Psoas muscle (tissue), 8 donors: ENCODE data around the gene EML4. TPM values are rescaled to one million over a fixed set of nuclear protein-coding genes. Genes with fewer than 3 reads are reported as not detected.

Experiments
- ATAC-seq, 4 donors: fragments of 200-7000 bp; cut with Tn5 transposase; one replicate each; pipeline ENCODE4 v1.9.1; 2020; ENCODE audit warnings: moderate library complexity in 3 of 4, mild to moderate bottlenecking in 2 of 4
- DNase-seq, 2 donors: peaks; one replicate each; pipeline ENCODE4 v3.0.0-alpha.2; 2020
- H3K27ac ChIP-seq: fragments of 200-600 bp; one replicate; pipeline ENCODE4 v1.8.0; 2022
- H3K27me3 ChIP-seq, 3 donors: fragments of 200-600 bp in 1 of 3; one replicate each; pipeline versions ENCODE4 v1.6.1 to v1.8.0; 2013 to 2022; ENCODE audit warnings: low read length in 2 of 3, mild to moderate bottlenecking in 2 of 3, moderate library complexity in 1 of 3; ENCODE audit not compliant: insufficient read depth in 3 of 3
- H3K36me3 ChIP-seq, 2 donors: fragments of 200-600 bp in 1 of 2; one replicate each; pipeline versions ENCODE4 v1.6.1 to v1.8.0; 2013 to 2022; ENCODE audit warnings: low read depth in 1 of 2, mild to moderate bottlenecking in 1 of 2, moderate library complexity in 1 of 2; ENCODE audit not compliant: insufficient read depth in 1 of 2
- H3K4me1 ChIP-seq: fragments of 200-600 bp; one replicate; pipeline ENCODE4 v1.8.0; 2022
- H3K4me3 ChIP-seq: fragments of 200-600 bp; one replicate; pipeline ENCODE4 v1.8.0; 2022; ENCODE audit warnings: mild to moderate bottlenecking
- H3K9me3 ChIP-seq: fragments of 200-600 bp; one replicate; pipeline ENCODE4 v1.8.0; 2022
- CTCF ChIP-seq: fragments of 200-600 bp; IDR thresholded peaks from one replicate; pipeline ENCODE4 v1.8.0; 2022; ENCODE audit warnings: antibody characterized with exemption
- WGBS, 3 donors: extraction: QIAGEN DNeasy Blood & Tissue Kit; methylation state at CpG; one replicate each; pipeline versions ENCODE4 v1.1.6 to v1.1.7; 2013; 5-methylcytosine and 5-hydroxymethylcytosine counted together
- intact Hi-C, 2 donors: fragments of 100-400 bp; cut with DNase I; formaldehyde crosslinking; loops; one replicate each; pipeline versions ENCODE4 v1.11.0 to v1.14.2; 2022
- polyA plus RNA-seq, 3 donors: library from polyadenylated mRNA; stranded (reverse); fragments of 200-250 nt; gene quantifications; one replicate each; pipeline ENCODE4 v1.2.3, GENCODE V29; 2013
- total RNA-seq, 4 donors: library from RNA; stranded (reverse); fragmentation: NEBNext Ultra II Directional in 2 of 4; extraction: Animal tissue kit (Norgen Biotek cat#: 25700) in 2 of 4; gene quantifications; one replicate each; pipeline versions ENCODE4 v1.2.1 to v1.2.4, GENCODE V29; 2021 to 2023
- donor health status: healthy with polysubstance abuse.
- donor health status: DM: no; HTN: no; CAD: no; lungs with moderate emphysema.
- donor health status: Bipolar disorder and iron deficiency.
- donor health status: healthy.
- donor health status: DM: yes; HTN: yes; CAD: no.
- donor health status: DM: no; HTN: no; CAD: no.
- donor health status: DM: no; HTN: no; CAD: no.
- donor health status: DM: yes; HTN: yes; CAD: no.

EML4 gene
- total and polyA plus RNA-seq, 7 donors, result 2.7 to 8.9 (median 5.0) TPM

GRCh38 chr2:42297322-42297936 lies 128.3 kb downstream of the EML4 start:
- no peak for TF ChIP-seq CTCF
- no peak overlapping the region for H3K4me3 ChIP-seq
- no peak overlapping the region for H3K27ac ChIP-seq
- ATAC-seq (no peak), DNase-seq (no peak)
- no peaks in the 10 kb centered on the region for H3K9me3 ChIP-seq
- H3K36me3 ChIP-seq, result peaks cover 0 to 30% of the 10 kb centered on the region in 2 donors
- WGBS, 3 donors, result 90 to 93% (median 92%) methylated on average over 2 of the region's 2 CpGs
- intact Hi-C loops, result no loop called here
- no peaks in the 10 kb centered on the region for H3K4me1 ChIP-seq
- H3K27me3 ChIP-seq, result no peaks in the 10 kb centered on the region

DNA sequence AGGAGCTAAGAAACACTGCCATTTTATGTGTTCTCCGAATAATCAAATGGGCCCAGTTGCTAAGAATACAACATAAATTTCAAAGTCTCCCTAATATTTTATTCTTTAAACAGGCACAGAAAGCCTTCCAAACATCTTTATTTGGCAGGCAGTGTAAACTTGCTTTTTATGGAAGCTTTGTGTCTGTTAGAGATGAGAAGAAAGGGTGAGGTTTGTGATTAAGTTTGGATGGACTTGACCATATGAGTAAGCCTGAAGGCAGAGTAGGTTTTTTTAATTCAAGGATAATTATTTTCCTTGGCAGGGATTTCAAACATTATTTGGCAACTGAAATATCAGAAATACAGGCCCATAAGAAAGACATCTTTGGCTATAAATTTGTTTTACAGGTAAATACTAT lies 129.0 kb downstream of the EML4 start:
- WGBS, 3 donors, result 42 to 90% (median 87%) methylated on average over 1 of the region's 1 CpG
- intact Hi-C loops, result no loop called here
- peaks cover 0 to 37% of the 10 kb centered on the region in 2 donors for H3K36me3 ChIP-seq
- H3K27me3 ChIP-seq, result no peaks in the 10 kb centered on the region
- no peak for TF ChIP-seq CTCF
- ATAC-seq (no peak), DNase-seq (no peak)
- no peak overlapping the region for H3K4me3 ChIP-seq
- no peaks in the 10 kb centered on the region for H3K4me1 ChIP-seq
- no peak overlapping the region for H3K27ac ChIP-seq
- no peaks in the 10 kb centered on the region for H3K9me3 ChIP-seq

DNA sequence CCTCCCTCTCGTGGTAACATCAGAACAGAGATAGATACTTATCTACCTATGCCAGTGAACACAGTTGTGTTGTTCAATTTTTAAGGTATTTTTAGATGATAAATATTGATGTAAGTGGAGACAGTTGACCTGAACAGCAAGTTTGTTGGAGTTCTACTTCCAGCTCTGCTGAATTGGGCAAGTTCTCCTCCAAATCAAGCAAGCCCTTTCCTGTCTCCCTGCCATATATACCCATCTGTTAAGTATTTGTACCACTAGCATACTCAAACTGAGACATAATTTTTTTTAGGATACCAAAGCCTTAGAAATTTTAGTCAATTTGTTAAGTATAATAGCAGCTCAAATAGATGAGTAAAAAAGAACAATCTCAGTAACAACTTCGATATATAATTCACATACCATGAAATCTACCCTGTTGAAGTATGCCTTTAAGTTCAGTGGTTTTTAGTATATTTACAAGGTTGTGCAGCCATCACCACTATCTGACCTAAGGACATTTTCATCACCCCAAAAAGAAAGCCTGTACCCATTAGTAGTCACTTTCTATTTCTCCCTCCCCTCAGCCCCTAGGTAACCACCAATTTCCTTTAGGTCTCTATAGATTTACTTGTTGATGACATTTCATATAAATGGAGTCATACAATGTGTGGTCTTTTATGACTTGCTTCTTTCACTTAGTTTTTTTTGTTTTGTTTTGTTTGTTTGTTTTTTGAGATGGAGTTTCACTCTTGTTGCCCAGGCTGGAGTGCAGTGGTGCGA lies 130.0 kb downstream of the EML4 start:
- 95 to 97% (median 97%) methylated on average over 3 of the region's 3 CpGs for WGBS, 3 donors
- H3K9me3 ChIP-seq, result no peaks in the 10 kb centered on the region
- intact Hi-C loops, result no loop called here

DNA sequence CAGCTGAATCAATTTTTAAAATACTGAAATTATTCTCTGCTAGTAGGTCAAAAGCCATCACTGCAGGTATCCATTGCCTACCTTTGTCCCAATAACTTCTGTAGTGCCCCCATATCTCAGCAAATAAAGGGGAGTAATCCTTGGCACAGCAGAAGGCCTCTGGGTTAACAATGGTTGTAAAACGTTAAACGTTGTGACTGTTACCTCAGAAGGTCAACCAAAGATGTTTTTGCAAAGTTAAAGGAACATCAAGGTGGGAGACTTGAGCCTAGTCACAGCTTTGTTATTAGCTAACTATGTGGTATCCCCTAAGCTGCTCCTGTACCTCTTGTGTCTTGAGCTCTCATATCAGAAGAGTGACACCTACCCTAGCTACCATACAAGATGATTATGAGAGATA lies 131.4 kb downstream of the EML4 start:
- TF ChIP-seq CTCF, result no peak
- H3K36me3 ChIP-seq, result peaks cover 0 to 37% of the 10 kb centered on the region in 2 donors
- H3K4me3 ChIP-seq, result no peak overlapping the region
- DNase-seq (no peak), ATAC-seq (no peak)
- H3K9me3 ChIP-seq, result no peaks in the 10 kb centered on the region
- intact Hi-C loops, result no loop called here
- WGBS, 3 donors, result 72 to 78% (median 73%) methylated on average over 2 of the region's 2 CpGs
- no peak overlapping the region for H3K27ac ChIP-seq
- H3K4me1 ChIP-seq, result no peaks in the 10 kb centered on the region
- no peaks in the 10 kb centered on the region for H3K27me3 ChIP-seq

More for the DNA sequence above, 130.0 kb downstream of the EML4 start:
- Histone ChIP-seq H3K27me3 (no peaks in the 10 kb centered on the region), H3K36me3 (peaks cover 0 to 48% of the 10 kb centered on the region in 2 donors), H3K4me1 (no peaks in the 10 kb centered on the region), H3K4me3 (no peak overlapping the region), H3K27ac (no peak overlapping the region)
- no peak for ATAC-seq
- TF ChIP-seq CTCF, result no peak
- DNase-seq, result no peak
